A172 (cell line): Measurements from ENCODE around the gene GPR78. TPM values are rescaled to one million over a fixed set of nuclear protein-coding genes. Genes with fewer than 3 reads are reported as not detected.
"Not testable (repeated sequence)": the region's sequence is repeated elsewhere in the genome, so short reads cannot be mapped to it uniquely, and the experiment has no call there.

Experiments used
- DNase-seq: peaks from one replicate; pipeline ENCODE4 v3.0.0-alpha.2; 2015; ENCODE audit warnings: low spot score
- total RNA-seq: library from RNA; depleted of rRNA; stranded (reverse); fragments of >200 nt; shearing (Covaris generic); gene quantifications from 2 replicates; pipeline ENCODE4 v1.2.3, GENCODE V29; 2014; rRNA removed

GPR78 gene
- total RNA-seq, 1 experiment from 2014 or later: 0.59 TPM

- no peak for DNase-seq
Measured at GRCh38 chr4:8615921-8616787, 36.0 kb downstream of the GPR78 start.

- DNase-seq: no peak
Measured at GRCh38 chr4:8616831-8617230, 36.6 kb downstream of the GPR78 start.

GRCh38 chr4:8617486-8618040 lies 37.4 kb downstream of the GPR78 start:
- DNase-seq: no peak

GRCh38 chr4:8618421-8618820 lies 38.2 kb downstream of the GPR78 start:
- no peak for DNase-seq

GRCh38 chr4:8618961-8619720 lies 38.9 kb downstream of the GPR78 start:
- no peak for DNase-seq

GRCh38 chr4:8621135-8621534 lies 40.9 kb downstream of the GPR78 start:
- not testable (repeated sequence) for DNase-seq

GRCh38 chr4:8624601-8625272 lies 44.5 kb downstream of the GPR78 start:
- not testable (repeated sequence) for DNase-seq

GRCh38 chr4:8630240-8630905 lies 50.2 kb downstream of the GPR78 start:
- not testable (repeated sequence) for DNase-seq

GRCh38 chr4:8631896-8632295 lies 51.7 kb downstream of the GPR78 start:
- DNase-seq: not testable (repeated sequence)

GRCh38 chr4:8634773-8635172 lies 54.6 kb downstream of the GPR78 start:
- DNase-seq: not testable (repeated sequence)

GRCh38 chr4:8635897-8636554 lies 55.8 kb downstream of the GPR78 start:
- not testable (repeated sequence) for DNase-seq

Other genes with a start within 250 kb of the GPR78 start
- gene ACOX3, start 139.7 kb upstream of the GPR78 start, total RNA-seq: 21.9 and 26.5 TPM in 2 replicates
- 8.4 and 10.0 TPM in 2 replicates for gene TRMT44, start 139.6 kb upstream of the GPR78 start, total RNA-seq
- 3.1 TPM in 2 replicates for gene CPZ, start 12.4 kb downstream of the GPR78 start, total RNA-seq